ENCODE results near the gene KIAA0930. TPM values are rescaled to one million over a fixed set of nuclear protein-coding genes. Genes with fewer than 3 reads are reported as not detected.

KIAA0930 gene
- total RNA-seq, 1 experiment from 2014 or later: 61.9 TPM

DNA sequence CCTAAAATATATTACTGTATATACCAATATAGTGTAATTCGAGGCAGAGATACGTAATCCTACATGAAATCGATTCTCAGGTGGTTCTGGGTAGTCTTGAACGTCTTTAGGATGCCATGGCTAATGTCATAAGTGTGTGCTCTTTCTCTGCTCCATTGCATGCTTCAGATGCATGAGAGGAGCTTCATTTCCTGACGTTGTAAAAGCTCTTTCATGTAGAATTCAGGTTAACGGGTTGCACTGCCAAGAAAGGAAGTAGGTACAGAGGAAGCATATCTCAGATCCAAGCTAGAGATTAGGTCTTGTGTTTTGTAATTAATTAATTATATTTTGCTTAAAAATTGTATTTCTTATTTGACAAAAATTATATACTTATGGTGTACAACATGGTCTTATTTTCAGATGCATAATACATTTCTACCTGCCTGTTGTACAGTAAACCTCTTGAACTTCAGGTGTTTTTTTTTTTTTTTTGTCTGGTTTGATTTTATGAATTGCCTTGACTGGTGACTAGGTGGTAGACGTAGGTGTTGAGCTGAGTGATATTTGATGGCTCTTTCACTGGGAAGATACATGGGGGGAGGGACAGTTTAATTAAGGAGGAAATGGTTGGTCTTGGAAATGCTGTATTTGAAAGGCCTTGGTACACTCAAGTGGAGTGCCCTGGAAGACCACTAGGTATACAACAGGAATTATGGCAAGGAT, 67.7 kb downstream of the KIAA0930 start:
- no peaks in the 10 kb centered on the region for H3K27me3 Mint-ChIP-seq (ENCODE audit: insufficient read depth, unreplicated experiment)
- peaks cover 79% of the 10 kb centered on the region for H3K36me3 Mint-ChIP-seq (ENCODE audit: insufficient read depth, unreplicated experiment)
- no peak overlapping the region for H3K4me3 Mint-ChIP-seq (ENCODE audit: unreplicated experiment)
- intact Hi-C loops (cut with micrococcal nuclease): no loop called here
- POLR2A ChIA-PET: interaction anchor here (1.5 to 5.0 kb wide), 2 partner anchors 9 to 54 kb away, joined by 4 to 32 read pairs; partner anchors contain the start of gene NUP50
- no peaks in the 10 kb centered on the region for H3K9me3 Mint-ChIP-seq (ENCODE audit: unreplicated experiment)
- DNase-seq (ENCODE audit: unreplicated experiment): no peak
- H3K27ac Mint-ChIP-seq (ENCODE audit: low read depth, unreplicated experiment): no peak overlapping the region
- peaks cover 11% of the 10 kb centered on the region for H3K4me1 Mint-ChIP-seq (ENCODE audit: insufficient read depth, unreplicated experiment)
- TF ChIP-seq, protein P1, sequence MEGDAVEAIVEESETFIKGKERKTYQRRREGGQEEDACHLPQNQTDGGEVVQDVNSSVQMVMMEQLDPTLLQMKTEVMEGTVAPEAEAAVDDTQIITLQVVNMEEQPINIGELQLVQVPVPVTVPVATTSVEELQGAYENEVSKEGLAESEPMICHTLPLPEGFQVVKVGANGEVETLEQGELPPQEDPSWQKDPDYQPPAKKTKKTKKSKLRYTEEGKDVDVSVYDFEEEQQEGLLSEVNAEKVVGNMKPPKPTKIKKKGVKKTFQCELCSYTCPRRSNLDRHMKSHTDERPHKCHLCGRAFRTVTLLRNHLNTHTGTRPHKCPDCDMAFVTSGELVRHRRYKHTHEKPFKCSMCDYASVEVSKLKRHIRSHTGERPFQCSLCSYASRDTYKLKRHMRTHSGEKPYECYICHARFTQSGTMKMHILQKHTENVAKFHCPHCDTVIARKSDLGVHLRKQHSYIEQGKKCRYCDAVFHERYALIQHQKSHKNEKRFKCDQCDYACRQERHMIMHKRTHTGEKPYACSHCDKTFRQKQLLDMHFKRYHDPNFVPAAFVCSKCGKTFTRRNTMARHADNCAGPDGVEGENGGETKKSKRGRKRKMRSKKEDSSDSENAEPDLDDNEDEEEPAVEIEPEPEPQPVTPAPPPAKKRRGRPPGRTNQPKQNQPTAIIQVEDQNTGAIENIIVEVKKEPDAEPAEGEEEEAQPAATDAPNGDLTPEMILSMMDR (IDR thresholded peaks at IDR 0.05; ENCODE audit: unreplicated experiment): no peak
- CTCF ChIA-PET: interaction anchor here (1.3 kb wide), 1 partner anchor 71 kb away, joined by 3 read pairs; no protein-coding TSS in a partner anchor
- no TSS peak for BruUV-seq (replicated peaks)

DNA sequence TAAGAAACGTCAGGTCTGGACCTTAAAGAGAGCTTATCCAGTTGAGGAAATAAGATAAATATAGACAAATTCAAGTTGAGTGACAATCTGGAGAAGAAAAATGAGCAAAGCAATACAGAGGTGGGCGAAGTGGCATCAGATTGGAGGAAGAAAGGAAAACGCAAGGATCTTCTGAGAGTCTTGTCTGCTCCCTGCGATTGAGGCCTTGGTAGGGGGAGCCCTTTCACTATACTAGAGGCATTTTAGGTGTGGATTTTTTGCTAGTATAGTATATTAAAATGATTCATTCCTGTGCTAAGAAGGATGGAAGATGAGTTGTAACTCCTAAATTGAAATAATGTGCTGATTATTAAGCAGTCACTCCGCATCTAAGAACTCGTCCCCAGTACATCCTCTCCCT, 68.9 kb downstream of the KIAA0930 start:
- TSS peak; percentile 0 for BruUV-seq (replicated peaks)
- Mint-ChIP-seq H3K4me3 (ENCODE audit: unreplicated experiment) (no peak overlapping the region), H3K9me3 (ENCODE audit: unreplicated experiment) (no peaks in the 10 kb centered on the region), H3K27ac (ENCODE audit: low read depth, unreplicated experiment) (no peak overlapping the region), H3K27me3 (ENCODE audit: insufficient read depth, unreplicated experiment) (no peaks in the 10 kb centered on the region), H3K36me3 (ENCODE audit: insufficient read depth, unreplicated experiment) (peaks cover 85% of the 10 kb centered on the region), H3K4me1 (ENCODE audit: insufficient read depth, unreplicated experiment) (peaks cover 17% of the 10 kb centered on the region)
- intact Hi-C loops (cut with micrococcal nuclease): no loop called here
- POLR2A ChIA-PET: interaction anchor here (1.1 kb wide), 1 partner anchor 8 kb away, joined by 3 read pairs; the partner anchor contains the start of gene NUP50
- TF ChIP-seq, protein P1 (IDR thresholded peaks at IDR 0.05; ENCODE audit: unreplicated experiment): no peak
- DNase-seq (ENCODE audit: unreplicated experiment): no peak
- CTCF ChIA-PET: interaction anchor here (0.5 to 0.6 kb wide), 2 partner anchors 11 to 165 kb away, joined by 4 read pairs; no protein-coding TSS in a partner anchor

- intact Hi-C loops (cut with micrococcal nuclease): loop anchor here (10.0 kb wide), 1 partner anchor 195 kb away; no protein-coding TSS in a partner anchor
- no peak for DNase-seq (ENCODE audit: unreplicated experiment)
- Mint-ChIP-seq H3K9me3 (ENCODE audit: unreplicated experiment) (no peaks in the 10 kb centered on the region), H3K27me3 (ENCODE audit: insufficient read depth, unreplicated experiment) (no peaks in the 10 kb centered on the region), H3K36me3 (ENCODE audit: insufficient read depth, unreplicated experiment) (peaks cover 74% of the 10 kb centered on the region), H3K4me3 (ENCODE audit: unreplicated experiment) (no peak overlapping the region), H3K27ac (ENCODE audit: low read depth, unreplicated experiment) (peak overlapping the region; percentile 54), H3K4me1 (ENCODE audit: insufficient read depth, unreplicated experiment) (peaks cover 25% of the 10 kb centered on the region)
- POLR2A ChIA-PET: interaction anchor here (0.8 kb wide), 1 partner anchor 10 kb away, joined by 4 read pairs; no protein-coding TSS in a partner anchor
- BruUV-seq (replicated peaks): no TSS peak
- CTCF ChIA-PET: interaction anchor here (1.2 kb wide), 1 partner anchor 70 kb away, joined by 4 read pairs; no protein-coding TSS in a partner anchor
- TF ChIP-seq, protein P1 (IDR thresholded peaks at IDR 0.05; ENCODE audit: unreplicated experiment): no peak
Observed at GRCh38 chr22:45169591-45170466, 70.9 kb downstream of the KIAA0930 start.
